Measurements from ENCODE around the gene MYL4. TPM values are rescaled to one million over a fixed set of nuclear protein-coding genes. Genes with fewer than 3 reads are reported as not detected.

MYL4 gene
- total RNA-seq, 1 experiment from 2014 or later = 0.66 TPM

GRCh38 chr17:47218896-47219430 is 9.8 kb downstream of the MYL4 start:
- TF ChIP-seq CTCF (conservative IDR thresholded peaks at IDR 0.05) = no peak
- Histone ChIP-seq H3K79me1 (ENCODE audit: insufficient read depth, low read depth, low read length, poor library complexity, severe bottlenecking) (no peaks in the 10 kb centered on the region), H4K20me1 (ENCODE audit: control insufficient read depth, insufficient read depth, insufficient read length) (no peaks in the 10 kb centered on the region), H3K27me3 (ENCODE audit: insufficient read depth, low read length) (no peaks in the 10 kb centered on the region), H3K23me2 (ENCODE audit: insufficient read length, low read depth, low read length, poor library complexity, severe bottlenecking) (no peaks in the 10 kb centered on the region), H3K79me2 (ENCODE audit: insufficient read depth, low read length) (no peaks in the 10 kb centered on the region), H3K27ac (ENCODE audit: insufficient read length, low read depth, low read length) (no peak overlapping the region), H2BK5ac (ENCODE audit: insufficient read length, low read length) (no peak overlapping the region), H3K9ac (ENCODE audit: extremely low read depth, insufficient read length, low read length) (no peak overlapping the region), H2BK12ac (ENCODE audit: insufficient read length, low read depth, low read length) (no peak overlapping the region), H3K18ac (ENCODE audit: insufficient read length, low read depth, low read length) (no peak overlapping the region), H4K5ac (ENCODE audit: insufficient read length, low read depth, low read length) (no peak overlapping the region), H2BK15ac (ENCODE audit: low read depth, low read length) (no peak overlapping the region), H2BK20ac (ENCODE audit: low read depth, low read length, poor library complexity, severe bottlenecking) (no peak overlapping the region), H2AFZ (ENCODE audit: low read length) (no peak overlapping the region), H4K91ac (ENCODE audit: insufficient read length, low read depth, low read length) (no peak overlapping the region), H3K14ac (ENCODE audit: insufficient read depth, low read length) (no peak overlapping the region), H3T11ph (ENCODE audit: low read length) (no peak overlapping the region), H3K4ac (ENCODE audit: low read depth, low read length) (no peak overlapping the region), H3K4me2 (ENCODE audit: insufficient read depth, insufficient read length, low read length) (no peak overlapping the region), H4K8ac (replicated peaks; ENCODE audit: insufficient read length, low read depth, low read length) (no peak overlapping the region), H2BK120ac (ENCODE audit: low read depth, low read length, poor library complexity, severe bottlenecking) (no peak overlapping the region), H2AK5ac (ENCODE audit: insufficient read length, low read length) (no peak overlapping the region), H3K9me3 (ENCODE audit: control insufficient read depth, low read depth, low read length) (no peaks in the 10 kb centered on the region), H3K23ac (ENCODE audit: insufficient read length, low read depth, low read length) (no peak overlapping the region), H3K56ac (ENCODE audit: insufficient read length, low read depth, low read length) (no peak overlapping the region), H3K4me1 (ENCODE audit: insufficient read depth, low read length) (peaks cover 5% of the 10 kb centered on the region; the same call in 1 of the 2 replicates)
- WGBS (ENCODE audit: extremely low coverage, insufficient read length, low lambda C conversion rate) = no CpG with 5 or more reads among the region's 6 CpGs
- no peak overlapping the region for H3K27ac Mint-ChIP-seq
- no peak overlapping the region for H3K4me3 Mint-ChIP-seq
- DNase-seq = no peak
- peaks cover 0 to 6% (median 2%) of the 10 kb centered on the region in 3 experiments; a peak in 3 of 7 replicates for H3K36me3 Mint-ChIP-seq (ENCODE audit: insufficient read depth in 1 of 3, low read depth in 3 of 3)
- peaks cover 4 to 14% of the 10 kb centered on the region in 2 experiments for H3K9me3 Mint-ChIP-seq
- peaks cover 15 to 20% of the 10 kb centered on the region in 2 experiments for H3K4me1 Mint-ChIP-seq
- H3K27me3 Mint-ChIP-seq (ENCODE audit: low read depth) = peaks cover 21% of the 10 kb centered on the region
